ENCODE results near the gene PPP1R9B.

Gene PPP1R9B

DNA sequence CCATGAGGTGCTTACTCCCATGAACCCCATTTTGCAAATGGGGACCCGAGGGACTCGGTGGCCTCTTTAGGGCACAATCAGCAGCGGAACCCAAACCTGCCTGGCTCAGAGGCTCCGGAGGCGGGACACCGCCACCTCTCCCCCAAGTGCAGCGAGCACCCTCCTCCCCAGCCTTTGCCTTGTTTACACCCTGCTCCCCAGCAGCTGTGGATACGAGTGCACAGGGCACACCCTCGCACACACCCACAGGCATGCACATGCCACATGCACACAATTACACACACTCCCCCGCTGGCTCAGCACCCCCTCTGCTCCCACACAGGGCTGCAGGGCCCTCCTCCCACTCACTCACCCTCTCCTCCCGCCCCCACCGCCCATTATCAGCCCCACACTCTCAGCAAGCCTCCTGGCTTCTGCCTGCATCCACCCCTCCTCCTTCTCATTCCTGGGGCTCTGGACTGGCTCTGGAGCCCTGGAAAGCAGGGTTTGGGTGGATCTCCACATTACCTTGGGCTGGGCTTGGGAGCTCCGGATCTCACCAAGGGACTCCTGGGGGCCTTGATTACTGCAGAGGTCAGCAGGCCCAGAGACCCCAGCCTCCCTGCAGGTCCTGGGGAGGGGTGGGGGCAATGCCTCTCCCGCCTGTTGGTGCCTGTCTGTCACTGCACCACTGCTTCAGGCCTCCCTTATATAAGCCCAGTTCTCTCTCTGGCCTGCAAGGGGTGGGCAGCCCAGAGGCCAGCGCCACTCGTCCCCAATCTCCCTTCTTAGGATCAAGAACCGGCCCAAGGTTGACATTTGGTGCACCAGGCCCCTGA lies 48.9 kb downstream of the PPP1R9B start:
- TF ChIP-seq, protein P1, sequence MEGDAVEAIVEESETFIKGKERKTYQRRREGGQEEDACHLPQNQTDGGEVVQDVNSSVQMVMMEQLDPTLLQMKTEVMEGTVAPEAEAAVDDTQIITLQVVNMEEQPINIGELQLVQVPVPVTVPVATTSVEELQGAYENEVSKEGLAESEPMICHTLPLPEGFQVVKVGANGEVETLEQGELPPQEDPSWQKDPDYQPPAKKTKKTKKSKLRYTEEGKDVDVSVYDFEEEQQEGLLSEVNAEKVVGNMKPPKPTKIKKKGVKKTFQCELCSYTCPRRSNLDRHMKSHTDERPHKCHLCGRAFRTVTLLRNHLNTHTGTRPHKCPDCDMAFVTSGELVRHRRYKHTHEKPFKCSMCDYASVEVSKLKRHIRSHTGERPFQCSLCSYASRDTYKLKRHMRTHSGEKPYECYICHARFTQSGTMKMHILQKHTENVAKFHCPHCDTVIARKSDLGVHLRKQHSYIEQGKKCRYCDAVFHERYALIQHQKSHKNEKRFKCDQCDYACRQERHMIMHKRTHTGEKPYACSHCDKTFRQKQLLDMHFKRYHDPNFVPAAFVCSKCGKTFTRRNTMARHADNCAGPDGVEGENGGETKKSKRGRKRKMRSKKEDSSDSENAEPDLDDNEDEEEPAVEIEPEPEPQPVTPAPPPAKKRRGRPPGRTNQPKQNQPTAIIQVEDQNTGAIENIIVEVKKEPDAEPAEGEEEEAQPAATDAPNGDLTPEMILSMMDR (IDR thresholded peaks at IDR 0.05; ENCODE audit: low read depth, low read length), result no peak
- no peak for DNase-seq (ENCODE audit: extremely low read depth, low read depth)

GRCh38 chr17:50100921-50101345 lies 49.5 kb downstream of the PPP1R9B start:
- TF ChIP-seq, protein P1 (IDR thresholded peaks at IDR 0.05; ENCODE audit: low read depth, low read length), result no peak
- no peak for DNase-seq (ENCODE audit: extremely low read depth, low read depth)

- TF ChIP-seq, protein P1 (IDR thresholded peaks at IDR 0.05; ENCODE audit: low read depth, low read length), result no peak
- no peak for DNase-seq (ENCODE audit: extremely low read depth, low read depth)
These were observed 50.0 kb downstream of the PPP1R9B start for GRCh38 chr17:50100480-50100883.

- DNase-seq (ENCODE audit: extremely low read depth, low read depth), result no peak
- TF ChIP-seq, protein P1 (IDR thresholded peaks at IDR 0.05; ENCODE audit: low read depth, low read length), result no peak
These were observed 51.5 kb downstream of the PPP1R9B start for GRCh38 chr17:50099003-50099402.

DNA sequence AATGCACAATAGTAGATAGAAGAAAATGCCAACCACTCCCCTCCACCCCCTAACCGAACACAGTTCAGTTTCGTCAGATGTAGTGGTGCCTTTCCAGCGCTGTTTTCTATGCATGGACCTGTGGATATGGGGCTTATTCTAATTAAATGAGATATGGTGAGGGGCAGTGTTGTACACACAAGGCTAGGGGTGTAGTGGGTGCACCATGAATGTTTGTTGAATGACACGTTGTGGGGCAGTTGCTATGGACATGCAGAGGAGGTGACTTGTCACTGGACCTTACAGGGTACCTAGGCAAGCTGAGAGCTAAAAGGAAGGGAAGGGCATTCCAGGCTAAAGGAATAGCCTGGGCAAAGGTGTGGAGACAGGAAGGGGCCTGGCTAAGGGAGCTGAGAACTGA lies 51.9 kb downstream of the PPP1R9B start:
- no peak for DNase-seq (ENCODE audit: extremely low read depth, low read depth)
- TF ChIP-seq, protein P1 (IDR thresholded peaks at IDR 0.05; ENCODE audit: low read depth, low read length), result no peak

DNA sequence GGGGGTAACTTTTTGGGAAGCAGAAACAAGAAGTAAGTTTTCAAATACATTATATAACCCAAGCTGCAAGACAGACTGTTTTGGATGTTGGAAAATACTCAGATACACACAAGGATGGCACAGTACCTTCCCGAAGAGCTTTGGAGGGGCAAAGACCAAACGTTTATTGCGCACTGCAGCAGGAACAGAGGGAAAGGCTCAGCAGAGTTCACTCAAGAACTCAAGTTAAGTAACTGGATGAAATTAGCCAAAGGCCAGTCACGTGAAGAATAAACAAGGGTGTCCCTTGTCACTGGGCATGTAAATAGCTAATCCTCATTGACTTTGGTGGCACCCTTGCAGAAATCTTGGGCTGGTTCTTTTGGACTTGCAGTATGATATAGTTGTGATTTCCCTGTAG lies 52.6 kb downstream of the PPP1R9B start:
- no peak for DNase-seq (ENCODE audit: extremely low read depth, low read depth)
- TF ChIP-seq, protein P1 (IDR thresholded peaks at IDR 0.05; ENCODE audit: low read depth, low read length), result no peak

GRCh38 chr17:50097455-50097854 lies 53.0 kb downstream of the PPP1R9B start:
- TF ChIP-seq, protein P1 (IDR thresholded peaks at IDR 0.05; ENCODE audit: low read depth, low read length), result no peak
- DNase-seq (ENCODE audit: extremely low read depth, low read depth), result no peak
